ENCODE results near the gene DBX2.

DNA sequence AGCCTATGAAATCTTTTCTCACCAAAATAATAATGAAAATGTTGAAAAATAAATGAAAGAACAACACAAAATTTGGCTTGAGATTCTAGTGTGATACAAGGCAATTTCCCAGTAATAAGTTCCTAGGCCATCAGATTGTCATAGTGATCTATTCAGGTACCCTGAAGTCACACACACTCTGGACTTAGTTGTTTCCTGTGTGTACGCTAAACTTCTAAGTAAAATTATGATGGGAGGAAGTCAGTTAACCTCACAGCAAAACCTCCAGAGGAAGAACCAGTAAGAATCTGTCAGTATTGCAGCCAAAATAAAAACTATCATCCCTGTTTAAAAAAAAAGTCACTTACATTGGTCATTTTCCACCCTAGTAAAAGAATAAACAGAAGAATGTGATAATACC lies 81.9 kb downstream of the DBX2 start:
- no peak for TF ChIP-seq GATA2 (IDR thresholded peaks at IDR 0.05; ENCODE audit: low read depth, low read length)
- no peak for TF ChIP-seq GATA3 (IDR thresholded peaks at IDR 0.05; ENCODE audit: low read depth, low read length)

Data from SH-SY5Y (cell line).